H1 (cell line): ENCODE data around the gene GPR160.

Source experiments
- CHD2 ChIP-seq: IDR thresholded peaks from 2 replicates; pipeline ENCODE4 v1.6.1; 2012; ENCODE audit warnings: low read length, improper control_type of control experiment
- GABPA ChIP-seq: IDR thresholded peaks from 2 replicates; pipeline ENCODE4 v1.6.1; 2011; ENCODE audit warnings: mild to moderate bottlenecking, low read length, moderate library complexity, borderline replicate concordance; ENCODE audit not compliant: insufficient read depth
- POLR2AphosphoS5 ChIP-seq: IDR thresholded peaks from 2 replicates; pipeline ENCODE4 v1.6.1; 2011; ENCODE audit warnings: low read depth, low read length
- SP1 ChIP-seq: IDR thresholded peaks from 2 replicates; pipeline ENCODE4 v1.6.1; 2011; ENCODE audit warnings: low read depth, low read length
- ZNF274 ChIP-seq: IDR thresholded peaks from 2 replicates; pipeline ENCODE4 v1.7.0; 2012; ENCODE audit warnings: low read length, borderline replicate concordance; ENCODE audit errors: extremely low read depth
- TF ChIP-seq, protein P1 (sequence below), 3 experiments: IDR thresholded peaks; 1 replicate in 2 of 3; 2 replicates in 1 of 3; pipeline versions ENCODE4 v1.5.1 to v1.6.1; 2011; ENCODE audit warnings: low read length in 3 of 3, mild to moderate bottlenecking in 3 of 3, inconsistent platforms in 2 of 3, low read depth in 1 of 3, moderate library complexity in 1 of 3; ENCODE audit not compliant: insufficient read depth in 1 of 3; ENCODE audit errors: control extremely low read depth in 1 of 3

DNA sequence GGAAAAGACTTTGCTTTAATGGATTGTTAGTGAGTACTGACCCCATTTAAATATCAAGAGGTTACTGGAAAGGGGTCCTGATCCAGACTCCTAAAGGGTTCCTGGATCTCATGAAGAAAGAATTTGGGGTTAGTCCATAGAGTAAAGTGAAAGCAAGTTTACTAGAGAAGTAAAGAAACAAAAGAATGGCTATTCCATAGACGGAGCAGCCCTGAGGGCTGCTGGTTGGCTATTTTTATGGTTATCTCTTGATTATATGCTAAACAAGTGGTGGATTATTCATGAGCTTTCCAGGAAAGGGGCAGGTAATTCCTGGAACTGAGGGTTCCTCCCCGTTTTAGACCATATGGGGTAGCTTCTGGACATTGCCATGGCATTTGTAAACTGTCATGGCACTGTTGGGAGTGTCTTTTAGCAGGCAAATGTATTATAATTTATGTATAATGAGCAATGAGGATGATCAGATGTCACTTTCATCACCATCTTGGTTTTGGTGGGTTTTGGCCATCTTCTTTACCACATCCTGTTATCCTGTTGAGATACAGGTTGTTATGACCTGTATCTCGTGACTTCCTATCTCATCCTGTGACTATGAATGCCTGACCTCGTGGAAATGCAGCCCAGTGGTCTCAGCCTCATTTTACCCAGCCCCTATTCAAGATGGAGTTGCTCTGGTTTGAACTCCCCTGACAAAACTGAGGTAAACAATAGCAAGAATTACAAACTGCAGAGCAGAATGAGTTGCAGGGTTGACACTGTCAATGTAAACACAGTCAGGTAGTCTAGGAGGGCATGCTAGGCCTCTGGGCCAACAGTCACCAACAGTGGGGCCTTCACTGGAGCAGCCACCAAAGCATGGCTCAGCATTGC is 10.3 kb upstream of the GPR160 start:
- TF ChIP-seq, protein P1, sequence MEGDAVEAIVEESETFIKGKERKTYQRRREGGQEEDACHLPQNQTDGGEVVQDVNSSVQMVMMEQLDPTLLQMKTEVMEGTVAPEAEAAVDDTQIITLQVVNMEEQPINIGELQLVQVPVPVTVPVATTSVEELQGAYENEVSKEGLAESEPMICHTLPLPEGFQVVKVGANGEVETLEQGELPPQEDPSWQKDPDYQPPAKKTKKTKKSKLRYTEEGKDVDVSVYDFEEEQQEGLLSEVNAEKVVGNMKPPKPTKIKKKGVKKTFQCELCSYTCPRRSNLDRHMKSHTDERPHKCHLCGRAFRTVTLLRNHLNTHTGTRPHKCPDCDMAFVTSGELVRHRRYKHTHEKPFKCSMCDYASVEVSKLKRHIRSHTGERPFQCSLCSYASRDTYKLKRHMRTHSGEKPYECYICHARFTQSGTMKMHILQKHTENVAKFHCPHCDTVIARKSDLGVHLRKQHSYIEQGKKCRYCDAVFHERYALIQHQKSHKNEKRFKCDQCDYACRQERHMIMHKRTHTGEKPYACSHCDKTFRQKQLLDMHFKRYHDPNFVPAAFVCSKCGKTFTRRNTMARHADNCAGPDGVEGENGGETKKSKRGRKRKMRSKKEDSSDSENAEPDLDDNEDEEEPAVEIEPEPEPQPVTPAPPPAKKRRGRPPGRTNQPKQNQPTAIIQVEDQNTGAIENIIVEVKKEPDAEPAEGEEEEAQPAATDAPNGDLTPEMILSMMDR (IDR thresholded peaks at IDR 0.05; ENCODE audit: control extremely low read depth in 1 of 3, insufficient read depth in 1 of 3, low read depth in 1 of 3, low read length in 3 of 3): no peak
- TF ChIP-seq GABPA: no peak
- no peak for TF ChIP-seq SP1
- no peak for TF ChIP-seq ZNF274
- TF ChIP-seq CHD2: no peak
- TF ChIP-seq POLR2AphosphoS5: no peak
